Measurements from ENCODE around the gene AAMP. TPM values are rescaled to one million over a fixed set of nuclear protein-coding genes. Genes with fewer than 3 reads are reported as not detected.

AAMP gene
- total and polyA plus RNA-seq, 2 donors from 2014 or later = 70.1 to 108 TPM

GRCh38 chr2:218291318-218292047 is 21.5 kb upstream of the AAMP start:
- Histone ChIP-seq H3K4me1 (ENCODE audit: control insufficient read depth in 2 of 3, insufficient read depth in 2 of 3, low read depth in 1 of 3, low read length in 3 of 3) (peaks cover 9 to 51% (median 47%) of the 10 kb centered on the region in 3 donors), H3K9me3 (ENCODE audit: control insufficient read depth in 2 of 3, insufficient read depth in 1 of 3, low read length in 3 of 3) (no peaks in the 10 kb centered on the region), H3K36me3 (ENCODE audit: control insufficient read depth in 2 of 3, insufficient read depth in 3 of 3, low read length in 3 of 3) (no peaks in the 10 kb centered on the region), H3K27me3 (ENCODE audit: control insufficient read depth, insufficient read depth, low read length) (no peaks in the 10 kb centered on the region), H3K27ac (ENCODE audit: low read depth in 2 of 2, low read length in 2 of 2) (peak overlapping the region; percentile 98), H3K9ac (ENCODE audit: low read length in 3 of 3) (peak overlapping the region; percentile 30 to 85 (median 84)), H3K4me3 (ENCODE audit: low read length in 3 of 3) (peak overlapping the region; percentile 66 to 86 (median 73))
- no peak for DNase-seq
- no peak for TF ChIP-seq CTCF (IDR thresholded peaks at IDR 0.05; ENCODE audit: borderline replicate concordance, extremely low read depth, insufficient read depth)
- no peak for FAIRE-seq
- intact Hi-C loops (cut with DNase I) = loop anchor here (10.0 kb wide), 1 partner anchor 103 kb away; the partner anchor contains the start of gene CTDSP1

GRCh38 chr2:218290316-218291261 is 20.7 kb upstream of the AAMP start:
- FAIRE-seq = no peak
- H3K9me3 ChIP-seq (ENCODE audit: control insufficient read depth in 2 of 3, insufficient read depth in 1 of 3, low read length in 3 of 3) = no peaks in the 10 kb centered on the region
- peak overlapping the region; percentile 1 to 86 (median 73) for H3K4me3 ChIP-seq (ENCODE audit: low read length in 3 of 3)
- H3K36me3 ChIP-seq (ENCODE audit: control insufficient read depth in 2 of 3, insufficient read depth in 3 of 3, low read length in 3 of 3) = no peaks in the 10 kb centered on the region
- no peak for TF ChIP-seq CTCF (IDR thresholded peaks at IDR 0.05; ENCODE audit: borderline replicate concordance, extremely low read depth, insufficient read depth)
- peak overlapping the region in 2 of 3 donors; percentile 84 to 85 for H3K9ac ChIP-seq (ENCODE audit: low read length in 3 of 3)
- no peak for DNase-seq
- no peaks in the 10 kb centered on the region for H3K27me3 ChIP-seq (ENCODE audit: control insufficient read depth, insufficient read depth, low read length)
- peak overlapping the region; percentile 98 for H3K27ac ChIP-seq (ENCODE audit: low read depth in 2 of 2, low read length in 2 of 2)
- intact Hi-C loops (cut with DNase I) = loop anchor here (10.0 kb wide), 1 partner anchor 104 kb away; the partner anchor contains the start of gene CTDSP1
- peaks cover 9 to 60% (median 56%) of the 10 kb centered on the region in 3 donors for H3K4me1 ChIP-seq (ENCODE audit: control insufficient read depth in 2 of 3, insufficient read depth in 2 of 3, low read depth in 1 of 3, low read length in 3 of 3)

- peak overlapping the region in 2 of 3 donors; percentile 84 to 85 for H3K9ac ChIP-seq (ENCODE audit: low read length in 3 of 3)
- no peak for TF ChIP-seq CTCF (IDR thresholded peaks at IDR 0.05; ENCODE audit: borderline replicate concordance, extremely low read depth, insufficient read depth)
- H3K27me3 ChIP-seq (ENCODE audit: control insufficient read depth, insufficient read depth, low read length) = no peaks in the 10 kb centered on the region
- H3K27ac ChIP-seq (ENCODE audit: low read depth in 2 of 2, low read length in 2 of 2) = peak overlapping the region; percentile 98
- H3K4me3 ChIP-seq (ENCODE audit: low read length in 3 of 3) = peak overlapping the region; percentile 1 to 86 (median 73)
- peaks cover 9 to 64% (median 60%) of the 10 kb centered on the region in 3 donors for H3K4me1 ChIP-seq (ENCODE audit: control insufficient read depth in 2 of 3, insufficient read depth in 2 of 3, low read depth in 1 of 3, low read length in 3 of 3)
- intact Hi-C loops (cut with DNase I) = loop anchor here (10.0 kb wide), 1 partner anchor 105 kb away; the partner anchor contains the start of gene CTDSP1
- DNase-seq (peak in 2 of 5 donors; percentile 68 to 77), FAIRE-seq (no peak)
- H3K36me3 ChIP-seq (ENCODE audit: control insufficient read depth in 2 of 3, insufficient read depth in 3 of 3, low read length in 3 of 3) = no peaks in the 10 kb centered on the region
- no peaks in the 10 kb centered on the region for H3K9me3 ChIP-seq (ENCODE audit: control insufficient read depth in 2 of 3, insufficient read depth in 1 of 3, low read length in 3 of 3)
These were observed 19.8 kb upstream of the AAMP start for GRCh38 chr2:218289639-218290315.
